B cell (primary cell): ENCODE results near the gene ABCC9.

Source experiments
- CTCF ChIP-seq: fragments of 200-600 bp; IDR thresholded peaks from one replicate; pipeline ENCODE4 v1.8.0; 2022; ENCODE audit warnings: antibody characterized with exemption, mild to moderate bottlenecking
- EZH2 ChIP-seq: IDR thresholded peaks from 2 replicates; pipeline ENCODE4 v1.6.1; 2012; ENCODE audit warnings: borderline replicate concordance, low read depth, mild to moderate bottlenecking, moderate library complexity, low read length; ENCODE audit not compliant: insufficient read depth, poor library complexity, severe bottlenecking

DNA sequence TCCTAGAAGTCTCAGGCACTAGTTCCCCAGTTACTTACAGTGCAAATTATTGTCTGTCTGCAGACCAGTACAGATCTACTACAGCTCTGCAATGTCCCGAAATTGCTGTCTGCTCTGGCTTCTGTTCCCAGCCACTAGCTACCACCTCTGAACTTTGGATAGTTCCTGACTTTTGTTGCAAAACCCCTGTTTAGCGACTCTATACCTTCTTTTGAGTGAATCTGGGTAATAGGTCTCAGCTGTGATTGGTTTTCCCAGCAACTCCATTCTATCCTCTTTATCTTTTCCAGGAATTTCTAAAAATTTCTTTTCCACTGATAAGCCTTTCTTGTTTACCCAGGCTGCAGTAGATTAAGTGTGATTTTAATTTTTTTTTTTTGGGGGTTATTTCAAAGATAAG, 183.5 kb downstream of the ABCC9 start:
- TF ChIP-seq CTCF: no peak
- no peak for TF ChIP-seq EZH2
